22Rv1 (cell line): ENCODE measurements around the gene FOXRED1.

Experiments used
- CTCF ChIP-seq: fragments of 450-650 bp; IDR thresholded peaks from 2 replicates; pipeline ENCODE4 v1.5.1; 2017; ENCODE audit warnings: mild to moderate bottlenecking
- ZFX ChIP-seq: fragments of 450-650 bp; IDR thresholded peaks from 2 replicates; pipeline ENCODE4 v1.6.1; 2017; ENCODE audit warnings: antibody characterized with exemption, borderline replicate concordance

GRCh38 chr11:126268708-126269579 is at the start of gene FOXRED1, which contains the start of gene SRPRA:
- TF ChIP-seq CTCF (no peak), ZFX (no peak)
